Epidermal melanocyte (primary cell): ENCODE measurements around the gene OSCP1.
A peak's percentile ranks its signal among the peaks of the same experiment; 100 is the strongest.

Experiments used
- DNase-seq: peaks from one replicate; pipeline ENCODE4 v3.0.0; 2011; ENCODE audit warnings: low spot score; ENCODE audit not compliant: insufficient read length

Gene OSCP1

DNA sequence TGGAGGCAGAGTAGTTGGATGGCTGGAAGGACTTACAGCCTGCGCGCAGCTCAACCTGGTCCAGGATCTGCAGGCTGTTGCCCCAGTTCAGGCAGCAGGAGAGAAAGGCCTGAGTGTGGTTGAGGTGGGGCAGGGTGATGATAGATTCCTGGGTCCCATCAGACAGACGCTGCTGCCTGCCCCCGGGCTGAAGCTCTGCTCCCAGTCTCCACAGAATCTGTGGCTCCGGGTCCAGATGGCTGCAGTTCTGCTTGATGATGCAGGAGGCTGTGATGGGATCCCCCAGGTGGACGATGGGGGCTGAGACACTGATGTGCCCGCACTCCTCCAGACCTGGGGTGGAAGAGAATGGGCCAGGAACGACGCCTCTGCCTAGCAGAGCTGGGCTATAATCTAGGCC lies 25.1 kb upstream of the OSCP1 start:
- no peak for DNase-seq

DNA sequence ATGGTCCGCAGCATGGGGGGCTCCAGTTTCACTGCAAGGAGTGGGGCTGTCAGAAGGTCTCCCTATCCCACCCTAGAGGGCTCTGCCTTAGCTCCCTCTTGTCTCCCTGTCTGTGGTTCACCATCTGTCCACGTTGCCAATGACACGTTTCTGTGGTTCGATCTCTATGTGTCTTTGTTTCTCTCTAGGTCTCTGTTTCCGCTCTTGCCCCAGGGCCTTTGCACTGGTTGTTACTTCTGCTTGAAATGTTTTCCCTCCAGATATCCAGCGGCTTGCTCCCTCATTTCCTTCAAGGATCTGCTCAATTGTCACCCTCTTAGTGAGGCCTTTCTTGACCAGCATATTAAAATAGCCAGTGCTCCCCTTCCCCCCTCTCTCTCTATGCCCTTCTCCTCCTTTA lies 22.4 kb upstream of the OSCP1 start:
- DNase-seq, result no peak

DNA sequence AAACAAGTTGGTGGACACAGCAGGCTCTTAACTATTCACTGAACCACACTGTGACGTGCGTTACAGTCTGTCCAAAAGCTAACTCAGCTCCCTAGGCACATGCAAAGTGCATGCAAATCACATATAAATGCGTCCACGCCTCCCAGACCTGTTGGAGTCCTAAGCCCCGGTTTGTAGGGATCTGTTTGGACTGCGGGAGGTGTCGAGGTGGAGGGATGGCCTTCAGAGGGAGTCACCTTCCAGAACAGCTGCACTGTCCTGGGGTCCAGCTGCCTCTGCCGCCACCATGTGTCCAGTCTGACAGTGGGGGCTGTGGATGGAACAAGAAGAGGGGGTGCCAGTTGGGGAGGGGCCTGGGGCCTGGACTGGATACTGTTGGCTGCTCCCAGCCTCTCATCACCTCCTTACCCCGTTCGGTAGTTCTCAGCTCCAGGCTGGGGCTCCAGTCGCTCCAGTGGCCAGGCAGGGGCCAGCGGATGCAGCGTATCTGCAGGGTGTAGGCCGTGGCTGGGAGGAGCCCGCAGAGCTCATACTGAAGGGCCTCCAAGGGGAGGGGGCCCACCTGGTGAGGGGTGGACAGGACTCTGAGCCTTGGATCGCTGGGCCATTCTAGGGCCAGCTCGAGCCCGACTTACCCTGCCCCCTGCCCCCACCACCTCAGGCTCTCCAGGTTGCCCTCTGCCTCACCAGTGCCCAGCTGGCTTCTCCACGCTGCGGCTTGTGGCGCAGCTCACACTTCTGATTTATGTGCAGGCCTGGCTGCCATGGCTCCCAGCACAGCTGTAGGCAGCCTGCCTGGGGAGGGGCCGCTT lies 21.8 kb upstream of the OSCP1 start:
- DNase-seq, result no peak

DNA sequence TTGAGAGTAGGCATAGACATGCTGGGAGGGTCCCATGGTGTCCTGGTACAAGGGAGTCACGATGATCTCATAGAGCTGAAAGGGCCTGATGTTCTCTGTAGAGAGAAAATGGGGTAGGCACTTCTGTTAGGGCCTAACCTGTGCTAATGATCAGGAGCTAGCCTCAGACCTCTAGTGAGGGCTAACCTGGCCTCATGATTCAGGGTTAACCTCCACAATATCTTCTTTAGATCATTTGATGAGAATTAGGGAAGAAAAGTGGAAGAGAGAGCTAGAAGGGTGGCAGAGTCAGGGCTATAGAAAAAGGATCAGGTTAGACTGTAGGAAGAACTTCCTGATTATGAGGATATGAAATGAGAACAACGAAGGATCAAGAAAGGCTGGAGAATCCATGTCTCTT lies 18.9 kb upstream of the OSCP1 start:
- DNase-seq, result no peak

DNA sequence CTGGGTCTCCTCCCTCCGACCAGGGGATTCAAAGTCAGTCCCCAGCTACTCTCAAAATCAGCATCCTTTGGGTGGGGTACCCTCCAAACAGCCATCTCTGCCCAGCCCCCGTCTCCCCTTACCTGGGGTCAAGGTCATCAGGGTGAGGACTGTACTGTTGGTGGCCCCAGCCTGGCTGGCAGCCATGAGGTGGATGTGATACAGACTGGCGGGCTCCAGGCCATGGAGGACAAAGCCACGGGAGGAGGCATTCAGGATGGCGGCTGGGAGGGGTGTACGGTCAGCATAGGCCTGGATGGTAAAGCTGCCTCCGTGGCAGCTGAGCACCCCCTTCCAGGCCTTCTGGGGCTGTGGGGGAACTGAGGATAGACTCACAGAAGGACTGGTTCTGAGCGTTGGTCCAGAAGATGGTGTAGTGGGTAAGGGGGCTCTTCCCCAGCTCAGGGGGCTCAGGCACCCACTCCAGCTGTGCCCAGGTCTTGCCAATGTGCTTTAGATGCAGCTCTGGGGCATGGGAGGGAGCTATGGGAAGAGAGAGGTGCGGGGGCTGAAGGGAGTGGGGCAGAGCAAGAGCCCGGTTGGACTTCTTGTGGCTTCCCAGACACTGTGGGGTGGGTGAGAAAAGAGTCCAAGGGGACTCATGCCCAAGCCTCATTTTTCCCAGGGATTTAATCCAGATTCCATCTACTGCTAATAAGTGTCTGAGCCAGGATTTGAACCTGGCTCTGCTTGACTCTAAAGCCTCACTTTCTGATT lies 17.6 kb upstream of the OSCP1 start:
- DNase-seq, result no peak

DNA sequence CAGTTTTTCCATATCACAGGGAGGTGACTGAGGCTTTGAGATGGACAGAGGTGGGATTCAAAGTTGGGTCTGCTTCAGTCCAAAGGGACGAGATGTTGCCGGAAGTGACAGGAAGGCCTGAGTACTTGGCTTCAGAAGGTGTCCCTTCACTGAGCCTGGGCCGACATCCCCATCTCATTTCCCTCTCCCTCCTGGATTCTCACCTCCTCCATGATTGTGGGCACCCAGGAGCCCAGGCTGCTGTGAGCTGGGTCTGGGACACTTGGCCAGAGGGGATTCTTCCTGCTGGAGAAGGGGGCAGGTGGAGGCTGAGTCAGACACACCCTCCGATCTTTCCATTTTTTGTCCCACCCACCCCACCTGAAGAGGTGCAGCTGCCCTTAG lies 16.8 kb upstream of the OSCP1 start:
- no peak for DNase-seq

DNA sequence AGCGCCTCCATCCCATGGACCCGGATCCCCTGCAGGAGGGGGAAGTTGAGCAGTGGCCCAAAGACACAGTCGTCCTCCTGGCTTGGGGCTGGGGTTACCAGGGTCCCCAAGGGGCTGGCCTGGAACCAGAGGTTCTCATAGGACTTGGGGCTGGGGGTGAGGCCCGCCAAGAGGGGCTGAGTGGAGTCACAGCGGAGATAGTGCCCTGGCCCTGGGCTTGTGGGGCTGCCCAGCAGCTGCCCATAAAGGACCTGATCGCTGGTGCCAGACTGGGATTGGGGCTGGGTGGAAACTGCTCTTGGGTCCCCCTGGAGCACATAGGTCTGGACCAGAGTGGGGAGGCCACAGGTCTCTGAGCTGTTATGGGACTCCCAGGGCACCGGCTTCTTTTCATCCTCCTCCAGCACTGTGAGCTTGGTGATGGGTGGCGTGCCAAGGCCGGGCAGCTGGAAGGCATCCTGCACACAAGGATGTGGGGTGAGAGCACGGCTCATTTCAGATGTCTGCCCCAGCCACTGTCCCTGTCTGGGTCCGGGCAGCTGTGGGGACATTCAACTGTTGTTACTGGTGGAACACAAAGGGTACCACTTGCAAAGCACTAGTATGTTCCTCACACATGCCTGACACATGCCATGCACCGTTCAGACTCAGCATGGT lies 16.2 kb upstream of the OSCP1 start:
- DNase-seq, result no peak

DNA sequence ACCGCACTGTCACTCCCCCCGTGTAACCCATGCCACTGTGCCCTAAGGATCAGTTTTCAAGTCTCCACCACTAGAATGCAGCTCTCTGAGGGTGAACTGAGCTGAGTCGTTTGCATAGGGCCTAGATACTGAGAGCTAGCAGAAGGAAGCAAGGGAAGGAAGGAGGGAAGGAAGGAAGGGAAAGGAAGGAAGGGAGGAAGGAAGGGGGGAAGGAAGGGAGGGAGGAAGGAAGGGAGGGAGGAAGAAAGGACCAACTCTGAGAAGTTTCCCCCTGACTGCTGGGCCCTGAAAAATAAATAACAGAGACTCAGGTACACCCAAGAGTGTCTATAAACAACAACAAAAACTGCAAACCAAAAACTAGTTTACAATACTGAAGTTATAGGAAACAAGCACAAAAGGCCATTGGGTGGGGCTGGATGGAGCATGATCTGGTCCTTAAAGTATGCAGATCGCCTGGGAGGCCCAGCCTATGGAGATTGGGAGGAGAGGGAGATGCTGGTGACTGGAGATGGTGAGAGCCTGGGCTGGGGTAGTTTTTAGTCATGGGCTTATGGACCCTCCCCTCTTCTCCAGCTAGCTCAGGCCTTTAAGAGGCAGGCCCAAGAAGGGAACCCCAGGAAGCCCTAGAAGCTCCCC lies 15.6 kb upstream of the OSCP1 start:
- no peak for DNase-seq

DNA sequence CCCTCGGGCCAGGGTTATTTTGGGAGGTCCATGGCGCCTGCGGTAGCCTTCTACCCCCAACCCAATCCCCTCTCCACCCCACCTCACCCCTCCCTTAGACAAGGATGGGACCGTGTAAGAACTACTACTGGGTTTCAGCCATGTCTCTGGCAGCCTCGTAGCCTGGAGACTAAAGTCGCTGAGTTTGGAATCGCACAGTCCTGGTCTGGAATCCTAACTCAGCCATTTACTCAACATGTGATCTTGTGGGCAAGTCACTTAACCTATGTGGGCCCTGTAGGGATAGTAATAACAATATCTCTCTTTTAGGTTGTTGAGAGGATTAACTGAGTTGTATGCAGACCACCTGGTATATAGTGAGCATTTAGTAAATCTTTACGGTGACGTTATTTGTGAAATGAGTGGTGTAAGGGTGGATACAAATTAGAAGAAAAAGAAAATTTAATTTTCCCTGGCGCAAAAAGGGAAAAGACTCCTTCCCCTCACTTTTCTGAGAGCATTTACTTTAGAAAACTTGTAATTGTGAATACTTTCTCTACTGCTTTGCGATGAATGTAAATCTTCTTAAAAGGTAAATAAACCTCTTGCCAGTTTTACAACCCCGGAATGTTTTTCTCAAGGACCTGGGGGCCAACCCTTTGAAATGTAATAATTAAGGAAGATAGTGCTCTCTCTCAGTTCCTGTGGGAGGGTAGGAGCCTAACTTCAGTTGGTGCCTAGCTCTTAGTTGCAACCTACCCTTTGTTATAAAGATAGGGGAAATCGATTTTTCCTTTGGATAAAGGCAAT lies 14.5 kb upstream of the OSCP1 start:
- DNase-seq, result peak; percentile 40

DNA sequence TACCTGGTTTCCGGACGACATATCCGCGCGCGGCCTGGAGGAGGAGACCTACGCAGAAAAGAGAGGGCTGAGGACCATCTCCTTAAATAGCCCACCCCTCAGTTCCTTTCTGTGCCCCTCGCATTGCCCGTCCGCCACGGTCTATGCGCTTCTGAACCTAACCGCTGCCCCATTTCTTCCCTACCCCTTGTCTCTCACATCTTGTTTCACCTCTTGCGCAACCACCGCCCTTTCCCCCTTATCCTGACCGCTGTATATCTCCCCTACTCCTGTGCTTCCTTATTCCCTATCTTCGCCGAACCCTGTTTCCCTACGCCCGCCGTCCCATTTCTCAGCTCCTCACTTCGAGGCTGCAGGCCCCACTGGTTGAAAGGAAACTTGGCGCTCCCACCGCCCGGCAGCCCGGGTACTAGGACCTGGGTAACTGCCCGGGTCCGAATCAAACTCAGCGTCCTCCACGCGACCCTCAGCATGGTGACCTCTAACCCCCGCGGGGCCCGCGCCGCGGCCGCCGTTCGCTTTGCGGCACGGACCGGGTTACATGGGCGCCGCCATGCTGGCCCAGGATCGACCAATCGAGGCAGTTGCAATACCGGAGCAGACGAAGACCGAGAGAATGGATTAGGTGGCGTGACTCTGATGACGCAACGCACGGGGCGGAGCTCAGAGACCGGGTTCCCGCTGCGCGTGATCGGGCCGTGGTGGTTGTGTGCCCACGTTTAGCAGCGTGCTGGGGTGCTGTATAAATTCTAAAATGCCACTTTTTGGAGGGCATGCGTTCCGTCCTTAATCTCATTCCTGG lies 13.8 kb upstream of the OSCP1 start, which contains the start of gene MRPS15:
Gene MRPS15 (minus strand): TSS at position 582 of the 802 bp plus-strand sequence. CDS start 109 bp downstream, at position 473.
- DNase-seq, result peak; percentile 91

DNA sequence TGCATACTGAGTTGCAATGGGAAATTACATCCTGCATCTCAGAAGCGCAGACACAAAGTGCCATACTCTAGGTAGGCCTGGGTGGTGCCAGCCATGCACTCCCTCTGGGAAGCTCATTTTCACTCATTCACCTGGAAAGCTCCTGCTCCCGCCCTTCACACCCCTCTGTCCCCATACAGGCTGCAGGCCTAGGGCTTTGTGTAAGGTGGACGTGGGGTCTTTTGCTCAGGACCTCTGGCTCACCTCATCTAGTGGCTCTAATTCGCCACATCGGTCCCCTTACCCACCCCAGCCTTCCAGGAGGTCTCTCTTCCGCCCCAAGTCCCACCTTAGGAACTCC lies 13.2 kb upstream of the OSCP1 start:
- DNase-seq, result no peak

DNA sequence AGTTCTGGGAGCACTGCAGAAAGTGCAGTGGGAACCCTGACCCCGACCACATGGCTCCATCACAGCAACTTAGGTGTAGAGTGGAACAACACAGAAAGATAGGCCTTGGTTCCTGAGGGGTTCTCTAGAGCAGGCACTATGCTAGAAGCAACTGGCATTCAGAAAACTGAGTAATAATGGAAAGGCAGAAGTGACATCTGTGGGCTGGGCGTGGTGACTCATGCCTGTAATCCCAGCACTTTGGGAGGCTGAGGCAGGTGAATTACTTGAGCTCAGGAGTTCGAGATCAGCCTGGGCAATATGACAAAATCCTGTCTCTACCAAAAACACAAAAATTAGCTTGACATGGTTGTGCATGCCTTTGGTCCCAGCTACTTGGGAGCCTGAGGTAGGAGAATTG lies 8.7 kb upstream of the OSCP1 start:
- no peak for DNase-seq

DNA sequence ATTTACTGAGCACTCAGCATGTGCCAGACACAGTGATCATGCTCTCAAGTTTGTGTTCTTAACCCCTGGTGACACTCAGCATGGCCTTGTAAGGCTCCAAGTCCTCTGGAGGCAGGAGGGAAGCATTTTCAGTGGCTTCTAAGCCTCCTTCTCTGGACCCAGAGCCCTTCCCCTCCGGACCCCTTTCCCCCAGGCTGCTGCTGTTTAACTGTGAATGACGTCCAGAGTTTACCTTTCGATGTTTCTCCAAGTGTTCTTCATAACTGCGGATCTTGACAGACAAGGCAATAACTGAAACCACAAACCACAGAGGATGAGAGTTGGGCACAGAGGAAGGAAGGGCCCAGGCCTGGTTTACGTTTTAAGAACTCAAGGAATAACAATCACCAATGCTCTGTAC lies 7.4 kb upstream of the OSCP1 start:
- DNase-seq, result no peak

DNA sequence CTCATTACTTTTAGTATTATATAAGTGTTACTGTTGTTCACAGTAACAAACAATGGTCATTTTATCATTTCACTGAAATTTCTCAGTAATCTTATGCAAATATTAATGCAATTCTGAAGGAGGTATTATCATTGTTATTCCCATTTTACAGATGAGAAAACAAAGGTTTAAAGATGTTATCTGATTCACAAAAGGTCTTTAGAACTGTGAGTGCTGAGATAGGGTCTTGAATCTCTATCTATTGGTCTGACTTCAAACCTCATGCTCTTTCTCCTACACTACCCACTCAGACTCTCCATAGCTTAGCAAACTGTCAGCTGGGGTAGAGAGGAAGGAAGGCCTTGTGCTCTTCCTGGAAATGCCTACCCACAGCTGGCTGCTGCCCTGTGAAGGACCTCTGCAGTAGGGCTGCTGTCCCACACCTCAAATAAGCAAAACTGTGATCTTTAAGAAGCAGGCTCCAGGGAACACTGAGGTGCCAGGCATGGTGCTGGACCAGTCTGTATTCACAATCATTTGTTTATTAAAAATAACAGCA lies 6.2 kb upstream of the OSCP1 start:
- DNase-seq, result no peak

DNA sequence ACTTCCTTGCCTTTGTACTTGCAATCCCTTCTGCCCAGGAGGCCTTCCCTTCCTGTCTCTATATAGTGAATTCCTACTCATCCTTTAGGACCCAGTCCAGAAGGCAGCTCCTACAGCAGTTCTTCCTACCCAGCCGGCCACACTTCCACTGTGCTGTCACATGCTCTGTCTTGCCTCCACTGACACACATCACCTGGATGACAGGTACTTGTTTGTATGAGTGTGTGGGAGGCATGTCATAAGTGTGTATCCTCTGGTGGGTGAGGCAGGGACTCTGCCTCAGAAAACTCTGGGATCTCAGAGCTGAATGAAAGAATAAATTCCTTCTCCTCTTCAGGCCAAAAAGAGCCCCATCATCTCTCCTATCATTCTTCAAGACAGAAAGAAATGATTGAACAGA lies 5.1 kb upstream of the OSCP1 start:
- DNase-seq, result no peak

DNA sequence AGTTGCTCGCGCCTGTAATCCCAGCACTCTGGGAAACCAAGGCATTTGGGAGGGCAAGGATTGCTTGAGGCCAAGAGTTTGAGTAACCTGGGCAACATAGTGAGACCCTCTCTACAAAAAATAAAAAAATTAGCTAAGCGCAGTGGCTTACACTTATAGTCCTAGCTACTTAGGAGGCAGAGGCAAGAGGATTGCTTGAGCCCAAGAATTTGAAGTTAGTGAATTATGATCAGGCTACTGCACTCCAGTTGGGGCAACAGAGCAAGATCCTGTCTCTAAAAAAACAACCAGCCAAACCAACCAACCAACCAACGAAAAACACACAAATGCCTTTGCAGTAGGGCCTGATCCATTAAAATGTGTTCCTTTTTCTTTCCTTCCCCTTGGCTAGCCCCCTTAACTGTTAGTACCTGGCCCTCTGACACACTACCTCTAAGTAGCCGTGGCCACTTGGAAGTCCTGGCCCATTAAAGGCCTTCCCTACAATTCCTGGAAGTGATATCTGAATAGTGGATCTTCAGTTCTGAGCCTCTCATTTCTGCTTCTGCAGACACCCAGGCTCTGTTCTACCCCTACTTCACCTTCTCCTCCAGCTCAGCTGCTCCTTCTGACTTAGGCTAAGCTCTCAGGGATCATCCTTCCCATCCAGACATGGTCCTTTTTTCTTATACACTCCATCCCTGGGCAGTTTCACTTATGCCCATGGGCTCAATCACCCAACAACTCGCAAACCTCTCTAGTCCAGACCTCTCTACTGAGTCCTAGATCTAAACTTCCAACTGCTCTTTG lies 3.5 kb upstream of the OSCP1 start:
- DNase-seq, result no peak

DNA sequence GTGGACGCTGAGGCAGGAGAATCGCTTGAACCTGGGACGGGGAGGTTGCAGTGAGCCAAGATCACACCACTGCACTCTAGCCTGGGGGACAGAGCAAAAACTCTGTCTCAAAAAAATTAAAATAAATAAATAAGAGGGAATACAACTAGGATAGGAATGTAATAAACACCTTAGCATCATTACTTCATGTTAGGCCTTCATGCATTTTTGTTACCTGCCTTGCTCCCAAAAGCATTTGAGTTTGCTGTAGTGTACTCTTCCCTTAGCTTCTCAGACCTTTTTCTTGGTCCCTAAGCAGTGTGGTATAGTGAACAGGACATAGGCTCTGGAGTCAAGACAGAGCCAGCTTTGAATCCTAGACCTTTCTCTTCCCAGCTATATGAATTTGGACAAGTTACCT lies 2.8 kb upstream of the OSCP1 start:
- no peak for DNase-seq

DNA sequence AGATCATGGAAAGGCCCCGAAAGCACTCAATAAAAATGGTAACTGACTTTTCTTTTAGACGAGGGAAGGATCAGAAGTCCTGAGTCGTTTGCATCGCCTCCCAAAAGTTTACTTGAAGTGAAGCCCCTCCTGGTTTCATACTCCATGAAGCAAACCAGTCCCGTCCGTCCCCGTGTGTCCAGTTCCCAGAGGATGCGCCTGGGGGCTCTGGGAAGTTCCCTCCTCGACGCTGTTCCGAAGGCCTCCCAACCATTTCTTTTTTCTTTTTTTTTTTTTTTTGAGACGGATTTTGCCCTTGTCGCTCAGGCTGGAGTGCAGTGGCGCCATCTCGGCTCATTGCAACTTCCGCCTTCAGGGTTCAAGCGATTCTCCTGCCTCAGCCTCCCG lies 661 bp upstream of the OSCP1 start:
- DNase-seq, result no peak

DNA sequence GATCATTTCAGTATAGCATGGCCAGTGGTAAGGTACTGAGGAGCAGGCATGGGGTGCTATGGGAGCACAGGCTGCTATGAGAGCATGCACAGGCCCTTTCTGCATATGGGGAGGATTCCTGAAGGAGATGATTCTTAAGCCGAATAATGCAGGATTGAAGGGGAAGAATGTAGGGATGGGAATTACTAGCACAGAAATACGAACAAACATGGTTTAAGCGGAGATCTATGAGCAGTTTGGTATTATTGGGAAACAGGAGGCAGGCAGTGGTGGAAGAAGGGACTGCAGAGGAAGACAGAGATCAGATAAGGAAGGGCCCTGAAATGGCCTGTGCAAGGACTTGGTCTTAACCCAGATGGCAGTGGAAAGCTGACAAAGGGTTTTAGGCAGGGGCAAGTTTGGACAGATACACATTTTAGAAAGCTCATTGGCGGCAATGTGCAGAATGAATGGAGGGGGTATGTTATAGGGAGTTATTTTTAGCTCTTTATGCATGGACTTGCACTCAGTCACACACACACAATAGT lies 1.7 kb downstream of the OSCP1 start:
- no peak for DNase-seq
